ENCODE data around the gene PKD1L1. TPM values are rescaled to one million over a fixed set of nuclear protein-coding genes. Genes with fewer than 3 reads are reported as not detected.

Gene PKD1L1
- total RNA-seq, 4 donors from 2014 or later: 0.44 to 8.4 (median 0.82) TPM

- Histone ChIP-seq H3K4me3 (no peak overlapping the region), H3K9me3 (no peaks in the 10 kb centered on the region), H3K27me3 (no peaks in the 10 kb centered on the region), H3K27ac (no peak overlapping the region), H3K4me1 (peaks cover 0 to 5% (median 0%) of the 10 kb centered on the region in 4 donors), H3K36me3 (no peaks in the 10 kb centered on the region)
- no peak for DNase-seq (ENCODE audit: low spot score in 2 of 2)
- 63 to 81% methylated on average over 5 of the region's 5 CpGs for WGBS, 2 donors
- no peak for TF ChIP-seq EP300 (IDR thresholded peaks at IDR 0.05)
Observed at GRCh38 chr7:47751043-47751442, 197.2 kb downstream of the PKD1L1 start.

GRCh38 chr7:47748041-47748440 is 200.2 kb downstream of the PKD1L1 start:
- Histone ChIP-seq H3K36me3 (no peaks in the 10 kb centered on the region), H3K27ac (no peak overlapping the region), H3K27me3 (no peaks in the 10 kb centered on the region), H3K4me1 (no peaks in the 10 kb centered on the region), H3K4me3 (no peak overlapping the region), H3K9me3 (no peaks in the 10 kb centered on the region)
- TF ChIP-seq CTCF (IDR thresholded peaks at IDR 0.05) (no peak), POLR2A (IDR thresholded peaks at IDR 0.05) (no peak), EP300 (IDR thresholded peaks at IDR 0.05) (no peak)
- no peak for DNase-seq (ENCODE audit: low spot score in 2 of 2)
- WGBS, 2 donors: 69 to 81% methylated on average over 7 of the region's 7 CpGs

GRCh38 chr7:47747160-47747559 is 201.1 kb downstream of the PKD1L1 start:
- no peak for DNase-seq (ENCODE audit: low spot score in 2 of 2)
- WGBS, 2 donors: 86 to 93% methylated on average over 6 of the region's 6 CpGs

GRCh38 chr7:47746468-47746867 is 201.8 kb downstream of the PKD1L1 start:
- no peaks in the 10 kb centered on the region for H3K36me3 ChIP-seq
- no peaks in the 10 kb centered on the region for H3K27me3 ChIP-seq
- no peaks in the 10 kb centered on the region for H3K4me1 ChIP-seq
- no peak for DNase-seq (ENCODE audit: low spot score in 2 of 2)
- H3K27ac ChIP-seq: no peak overlapping the region
- 93 to 95% methylated on average over 3 to 4 of the region's 4 CpGs for WGBS, 2 donors
- H3K9me3 ChIP-seq: no peaks in the 10 kb centered on the region
- H3K4me3 ChIP-seq: no peak overlapping the region
- TF ChIP-seq CTCF (IDR thresholded peaks at IDR 0.05) (no peak), EP300 (IDR thresholded peaks at IDR 0.05) (no peak), POLR2A (IDR thresholded peaks at IDR 0.05) (no peak)

More at GRCh38 chr7:47747160-47747559, 201.1 kb downstream of the PKD1L1 start:
- Histone ChIP-seq H3K4me3 (no peak overlapping the region), H3K4me1 (no peaks in the 10 kb centered on the region), H3K9me3 (no peaks in the 10 kb centered on the region), H3K36me3 (no peaks in the 10 kb centered on the region), H3K27me3 (no peaks in the 10 kb centered on the region), H3K27ac (no peak overlapping the region)
- TF ChIP-seq POLR2A (IDR thresholded peaks at IDR 0.05): no peak
- TF ChIP-seq CTCF (IDR thresholded peaks at IDR 0.05): no peak
- TF ChIP-seq EP300 (IDR thresholded peaks at IDR 0.05): no peak

- TF ChIP-seq EP300 (IDR thresholded peaks at IDR 0.05): no peak
- no peak for DNase-seq (ENCODE audit: low spot score in 2 of 2)
- no peak overlapping the region for H3K27ac ChIP-seq
- H3K4me1 ChIP-seq: no peaks in the 10 kb centered on the region
- H3K4me3 ChIP-seq: no peak overlapping the region
- 94 to 96% methylated on average over 7 to 8 of the region's 8 CpGs for WGBS, 2 donors
- H3K9me3 ChIP-seq: no peaks in the 10 kb centered on the region
- no peaks in the 10 kb centered on the region for H3K36me3 ChIP-seq
- H3K27me3 ChIP-seq: no peaks in the 10 kb centered on the region
Observed at GRCh38 chr7:47744883-47745282, 203.4 kb downstream of the PKD1L1 start.

GRCh38 chr7:47743965-47744591 is 204.2 kb downstream of the PKD1L1 start:
- no peak overlapping the region for H3K27ac ChIP-seq
- H3K9me3 ChIP-seq: no peaks in the 10 kb centered on the region
- H3K4me1 ChIP-seq: no peaks in the 10 kb centered on the region
- TF ChIP-seq EP300 (IDR thresholded peaks at IDR 0.05) (no peak), POLR2A (IDR thresholded peaks at IDR 0.05) (no peak), CTCF (IDR thresholded peaks at IDR 0.05) (no peak)
- H3K27me3 ChIP-seq: no peaks in the 10 kb centered on the region
- DNase-seq (ENCODE audit: low spot score in 2 of 2): no peak
- H3K4me3 ChIP-seq: no peak overlapping the region
- WGBS, 2 donors: 54 to 56% methylated on average over 25 of the region's 25 CpGs
- no peaks in the 10 kb centered on the region for H3K36me3 ChIP-seq
